Endothelial cell of umbilical vein (primary cell): ENCODE measurements around the gene FBXL17. TPM values are rescaled to one million over a fixed set of nuclear protein-coding genes. Genes with fewer than 3 reads are reported as not detected.

ENCODE experiments used
- BruUV-seq: library from RNA; stranded (reverse); fragments of 400-500 nt; replicated peaks from 2 replicates; lab custom pipeline; 2021; lab: Mats Ljungman, UMichigan
- CTCF ChIA-PET: fragments of 300-600, 350-600 bp; sonication (Branson Sonifier 250); formaldehyde crosslinking; loops from one replicate; lab custom pipeline; 2021; ENCODE audit warnings: antibody characterized with exemption, inconsistent platforms; lab: Charles Lee
- POLR2A ChIA-PET: fragments of 300-600, 350-600 bp; sonication (Branson Sonifier 250); formaldehyde crosslinking; loops from one replicate; lab custom pipeline; 2021; ENCODE audit warnings: antibody characterized with exemption, inconsistent platforms; lab: Charles Lee
- DNase-seq: peaks from one replicate; pipeline ENCODE4 v3.0.0-alpha.2; 2011; ENCODE audit warnings: low read depth, low spot score
- FAIRE-seq: peaks from 2 replicates; lab custom pipeline; 2011; peaks lifted over from hg19 to GRCh38; lab: Jason Lieb, UNC
- H2AFZ ChIP-seq: 2 replicates; pipeline ENCODE4 v1.6.0; 2012; ENCODE audit warnings: low read depth, low read length, control low read depth, inconsistent platforms
- H3K27ac ChIP-seq: 2 replicates; pipeline ENCODE4 v1.5.1; 2011; ENCODE audit warnings: low read depth, mild to moderate bottlenecking, control low read depth, low read length, moderate library complexity; ENCODE audit not compliant: insufficient read depth
- H3K27me3 ChIP-seq, 2 experiments: 2 replicates each; pipeline versions ENCODE4 v1.6.0 to v1.6.1; 2011; ENCODE audit warnings: low read length in 2 of 2, mixed read lengths in 1 of 2; ENCODE audit not compliant: control insufficient read depth in 2 of 2, insufficient read depth in 2 of 2
- H3K36me3 ChIP-seq, 2 experiments: 2 replicates in 1 of 2; 3 replicates in 1 of 2; pipeline ENCODE4 v1.5.1; 2011; ENCODE audit warnings: low read length in 2 of 2, mild to moderate bottlenecking in 1 of 2, moderate library complexity in 1 of 2; ENCODE audit not compliant: control insufficient read depth in 2 of 2, insufficient read depth in 2 of 2; ENCODE audit errors: extremely low read depth in 1 of 2
- H3K4me1 ChIP-seq: 3 replicates; pipeline ENCODE4 v1.5.1; 2011; ENCODE audit warnings: mild to moderate bottlenecking, low read length; ENCODE audit not compliant: control insufficient read depth, insufficient read depth; ENCODE audit errors: extremely low read depth
- H3K4me2 ChIP-seq: 2 replicates; pipeline ENCODE4 v1.6.1; 2011; ENCODE audit warnings: low read length, control low read depth, mixed read lengths; ENCODE audit not compliant: insufficient read depth
- H3K4me3 ChIP-seq, 3 experiments: fragments of 200-600 bp in 1 of 3; sonication (generic), shearing (Covaris generic) in 1 of 3; replicated peaks in 1 of 3; 2 replicates each; pipeline ENCODE4 v1.5.1; 2011 to 2016; ENCODE audit warnings: control low read depth in 3 of 3, low read length in 3 of 3, mild to moderate bottlenecking in 2 of 3, inconsistent platforms in 1 of 3, low read depth in 1 of 3, moderate library complexity in 1 of 3; ENCODE audit not compliant: insufficient read depth in 1 of 3
- H3K79me2 ChIP-seq: 2 replicates; pipeline ENCODE4 v1.6.0; 2012; ENCODE audit warnings: low read length, inconsistent platforms; ENCODE audit not compliant: control insufficient read depth, insufficient read depth
- H3K9ac ChIP-seq: replicated peaks from 2 replicates; pipeline ENCODE3; 2011; ENCODE audit warnings: low read length, control low read depth; ENCODE audit not compliant: insufficient read depth; ENCODE audit errors: extremely low read depth
- H3K9me1 ChIP-seq: replicated peaks from 3 replicates; pipeline ENCODE4 v1.6.0; 2011; ENCODE audit warnings: mild to moderate bottlenecking, low read length; ENCODE audit not compliant: control insufficient read depth, insufficient read depth; ENCODE audit errors: extremely low read depth
- H3K9me3 ChIP-seq: replicated peaks from 2 replicates; pipeline ENCODE4 v1.5.1; 2012; ENCODE audit warnings: low read length, inconsistent platforms; ENCODE audit not compliant: control insufficient read depth, insufficient read depth
- H4K20me1 ChIP-seq: replicated peaks from 2 replicates; pipeline ENCODE3; 2011; ENCODE audit warnings: mild to moderate bottlenecking, low read length; ENCODE audit not compliant: control insufficient read depth, insufficient read depth; ENCODE audit errors: extremely low read depth
- EZH2 ChIP-seq: IDR thresholded peaks from 2 replicates; pipeline ENCODE4 v1.6.1; 2012; ENCODE audit warnings: borderline replicate concordance, low read depth, mild to moderate bottlenecking, moderate library complexity, low read length, inconsistent platforms; ENCODE audit not compliant: severe bottlenecking
- FOS ChIP-seq: IDR thresholded peaks from 2 replicates; pipeline ENCODE4 v1.6.1; 2011; ENCODE audit warnings: mild to moderate bottlenecking, low read length, moderate library complexity, borderline replicate concordance; ENCODE audit not compliant: insufficient read depth
- GATA2 ChIP-seq: IDR thresholded peaks from 2 replicates; pipeline ENCODE4 v1.7.0; 2011; ENCODE audit warnings: low read depth, mild to moderate bottlenecking, moderate library complexity, mixed read lengths, low read length; ENCODE audit not compliant: insufficient read length, insufficient read depth
- JUN ChIP-seq: IDR thresholded peaks from 2 replicates; pipeline ENCODE4 v1.6.1; 2011; ENCODE audit warnings: borderline replicate concordance, low read depth; ENCODE audit not compliant: insufficient read length, insufficient read depth
- MYC ChIP-seq: IDR thresholded peaks from one replicate; pipeline ENCODE4 v1.6.1; 2011; ENCODE audit warnings: mild to moderate bottlenecking, low read depth, low read length
- POLR2A ChIP-seq: IDR thresholded peaks from 2 replicates; pipeline ENCODE4 v1.6.1; 2012; ENCODE audit warnings: low read depth, mild to moderate bottlenecking, control low read depth, low read length
- POLR2AphosphoS5 ChIP-seq: IDR thresholded peaks from 2 replicates; pipeline ENCODE4 v1.6.1; 2012; ENCODE audit warnings: low read depth, mild to moderate bottlenecking, control low read depth, low read length, moderate library complexity; ENCODE audit not compliant: insufficient read depth
- dilution Hi-C: fragments of 300-500 bp; cut with MboI; formaldehyde crosslinking; loops from one replicate; pipeline ENCODE4 v1.15.0; 2019; ENCODE audit warnings: low sequenced_read_pairs; ENCODE audit not compliant: extremely low pct_ligation_motif_present
- intact Hi-C: fragments of 100-400 bp; cut with micrococcal nuclease; formaldehyde crosslinking; loops from one replicate; pipeline ENCODE4 v1.10.0; 2022
- polyA plus RNA-seq, 4 experiments: library from polyadenylated mRNA; depleted of rRNA in 3 of 4; stranded (reverse) in 3 of 4; unstranded in 1 of 4; fragments of >200 nt; gene quantifications; 2 replicates each; pipeline versions ENCODE4 v1.2.1 to v1.2.3, GENCODE V29; 2011 to 2012; ENCODE audit warnings: missing spikeins in 1 of 4
- total RNA-seq: library from RNA; stranded (reverse); gene quantifications from 2 replicates; pipeline ENCODE4 v1.2.3, GENCODE V29; 2021
- TF ChIP-seq, protein P1 (sequence below): IDR thresholded peaks from 2 replicates; pipeline ENCODE4 v1.6.1; 2011; ENCODE audit not compliant: insufficient read depth, insufficient read length
- TF ChIP-seq, protein P2 (sequence below), 2 donors: IDR thresholded peaks; 1 replicate in 1 of 2; 2 replicates in 1 of 2; pipeline ENCODE4 v1.5.1; 2011; ENCODE audit warnings: low read length in 2 of 2, mild to moderate bottlenecking in 2 of 2, moderate library complexity in 2 of 2, control low read depth in 1 of 2, inconsistent platforms in 1 of 2, low read depth in 1 of 2; ENCODE audit not compliant: insufficient read depth in 1 of 2; ENCODE audit errors: extremely low read depth in 1 of 2

FBXL17 gene
- total and polyA plus RNA-seq, 2 donors (not counting 3 experiments of a cell fraction or from before 2014, with no cell fraction given), result 2.7 to 8.8 TPM

DNA sequence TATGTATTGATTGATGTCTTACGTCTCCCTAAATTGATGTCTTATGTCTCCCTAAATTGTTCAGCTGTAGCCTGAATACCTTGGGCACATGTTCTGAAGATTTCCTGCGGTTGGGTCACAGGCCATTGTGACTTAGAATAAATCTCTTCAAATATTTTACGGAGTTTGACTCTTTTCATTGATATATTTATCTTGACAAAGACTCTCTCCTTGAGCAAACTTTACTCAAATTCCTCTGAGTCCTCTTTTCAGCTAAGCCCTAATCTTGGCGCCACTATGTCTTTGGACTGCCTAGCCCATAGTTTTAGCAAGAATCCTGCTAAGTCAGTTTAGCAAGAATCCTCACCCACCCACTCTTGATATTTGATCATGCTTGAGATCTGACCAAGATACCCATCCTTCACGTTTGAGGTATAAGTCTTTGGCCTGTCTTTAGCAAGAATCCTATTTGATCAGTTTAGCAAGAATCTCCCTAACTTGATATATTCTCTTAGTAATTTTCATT, 35.3 kb upstream of the FBXL17 start:
- dilution Hi-C loops (no loop called here), intact Hi-C loops (no loop called here)
- Histone ChIP-seq H3K9ac (no peak overlapping the region), H3K27me3 (no peaks in the 10 kb centered on the region), H3K36me3 (no peaks in the 10 kb centered on the region), H3K4me2 (no peak overlapping the region), H3K9me1 (no peaks in the 10 kb centered on the region), H3K4me3 (no peak overlapping the region), H3K9me3 (no peaks in the 10 kb centered on the region), H3K4me1 (no peaks in the 10 kb centered on the region), H4K20me1 (no peaks in the 10 kb centered on the region), H3K27ac (no peak overlapping the region), H3K79me2 (no peaks in the 10 kb centered on the region), H2AFZ (no peak overlapping the region)
- ChIA-PET POLR2A (no interaction called here), CTCF (no interaction called here)
- no peak for TF ChIP-seq JUN
- TF ChIP-seq, protein P1, sequence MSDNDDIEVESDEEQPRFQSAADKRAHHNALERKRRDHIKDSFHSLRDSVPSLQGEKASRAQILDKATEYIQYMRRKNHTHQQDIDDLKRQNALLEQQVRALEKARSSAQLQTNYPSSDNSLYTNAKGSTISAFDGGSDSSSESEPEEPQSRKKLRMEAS, result no peak
- TF ChIP-seq, protein P2, sequence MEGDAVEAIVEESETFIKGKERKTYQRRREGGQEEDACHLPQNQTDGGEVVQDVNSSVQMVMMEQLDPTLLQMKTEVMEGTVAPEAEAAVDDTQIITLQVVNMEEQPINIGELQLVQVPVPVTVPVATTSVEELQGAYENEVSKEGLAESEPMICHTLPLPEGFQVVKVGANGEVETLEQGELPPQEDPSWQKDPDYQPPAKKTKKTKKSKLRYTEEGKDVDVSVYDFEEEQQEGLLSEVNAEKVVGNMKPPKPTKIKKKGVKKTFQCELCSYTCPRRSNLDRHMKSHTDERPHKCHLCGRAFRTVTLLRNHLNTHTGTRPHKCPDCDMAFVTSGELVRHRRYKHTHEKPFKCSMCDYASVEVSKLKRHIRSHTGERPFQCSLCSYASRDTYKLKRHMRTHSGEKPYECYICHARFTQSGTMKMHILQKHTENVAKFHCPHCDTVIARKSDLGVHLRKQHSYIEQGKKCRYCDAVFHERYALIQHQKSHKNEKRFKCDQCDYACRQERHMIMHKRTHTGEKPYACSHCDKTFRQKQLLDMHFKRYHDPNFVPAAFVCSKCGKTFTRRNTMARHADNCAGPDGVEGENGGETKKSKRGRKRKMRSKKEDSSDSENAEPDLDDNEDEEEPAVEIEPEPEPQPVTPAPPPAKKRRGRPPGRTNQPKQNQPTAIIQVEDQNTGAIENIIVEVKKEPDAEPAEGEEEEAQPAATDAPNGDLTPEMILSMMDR (IDR thresholded peaks at IDR 0.05; ENCODE audit: extremely low read depth in 1 of 2, insufficient read depth in 1 of 2, low read depth in 1 of 2, low read length in 2 of 2), result no peak
- no peak for TF ChIP-seq MYC
- TF ChIP-seq EZH2, result no peak
- no peak for TF ChIP-seq POLR2A
- TF ChIP-seq POLR2AphosphoS5, result no peak
- no peak for TF ChIP-seq GATA2
- TF ChIP-seq FOS, result no peak
- BruUV-seq, result no TSS peak
- DNase-seq (no peak), FAIRE-seq (no peak)
